Measurements from ENCODE around the gene AQP6. TPM values are rescaled to one million over a fixed set of nuclear protein-coding genes. Genes with fewer than 3 reads are reported as not detected.

The AQP6 gene
- total RNA-seq, 2 donors from 2014 or later = 0.20 TPM; not detected in 1

- no peaks in the 10 kb centered on the region for H3K36me3 ChIP-seq (ENCODE audit: control insufficient read depth, insufficient read depth, low read length)
- 85 to 87% methylated on average over 7 to 14 of the region's 14 CpGs for WGBS, 2 experiments (ENCODE audit: insufficient coverage in 1 of 2, insufficient read length in 1 of 2)
- H3K9ac ChIP-seq (ENCODE audit: extremely low read depth, low read length, poor library complexity, severe bottlenecking) = no peak overlapping the region
- no peak overlapping the region for H3K27ac ChIP-seq (ENCODE audit: low read depth, low read length)
- no peaks in the 10 kb centered on the region for H3K9me3 ChIP-seq (ENCODE audit: control insufficient read depth, low read length)
- no peaks in the 10 kb centered on the region for H3K9me3 Mint-ChIP-seq
- H3K36me3 Mint-ChIP-seq (ENCODE audit: low read depth) = no peaks in the 10 kb centered on the region
- peaks cover 17% of the 10 kb centered on the region for H3K4me1 Mint-ChIP-seq
- peaks cover 76% of the 10 kb centered on the region for H3K27me3 Mint-ChIP-seq (ENCODE audit: insufficient read depth)
- TF ChIP-seq, protein P1, sequence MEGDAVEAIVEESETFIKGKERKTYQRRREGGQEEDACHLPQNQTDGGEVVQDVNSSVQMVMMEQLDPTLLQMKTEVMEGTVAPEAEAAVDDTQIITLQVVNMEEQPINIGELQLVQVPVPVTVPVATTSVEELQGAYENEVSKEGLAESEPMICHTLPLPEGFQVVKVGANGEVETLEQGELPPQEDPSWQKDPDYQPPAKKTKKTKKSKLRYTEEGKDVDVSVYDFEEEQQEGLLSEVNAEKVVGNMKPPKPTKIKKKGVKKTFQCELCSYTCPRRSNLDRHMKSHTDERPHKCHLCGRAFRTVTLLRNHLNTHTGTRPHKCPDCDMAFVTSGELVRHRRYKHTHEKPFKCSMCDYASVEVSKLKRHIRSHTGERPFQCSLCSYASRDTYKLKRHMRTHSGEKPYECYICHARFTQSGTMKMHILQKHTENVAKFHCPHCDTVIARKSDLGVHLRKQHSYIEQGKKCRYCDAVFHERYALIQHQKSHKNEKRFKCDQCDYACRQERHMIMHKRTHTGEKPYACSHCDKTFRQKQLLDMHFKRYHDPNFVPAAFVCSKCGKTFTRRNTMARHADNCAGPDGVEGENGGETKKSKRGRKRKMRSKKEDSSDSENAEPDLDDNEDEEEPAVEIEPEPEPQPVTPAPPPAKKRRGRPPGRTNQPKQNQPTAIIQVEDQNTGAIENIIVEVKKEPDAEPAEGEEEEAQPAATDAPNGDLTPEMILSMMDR (conservative IDR thresholded peaks at IDR 0.05) = no peak
- no peak overlapping the region for H3K4me3 Mint-ChIP-seq
- no peak overlapping the region for H3K27ac Mint-ChIP-seq
- no peak overlapping the region for H3K4me3 ChIP-seq (ENCODE audit: low read length)
- peak; percentile 82 for DNase-seq
- peaks cover 48% of the 10 kb centered on the region for H3K27me3 ChIP-seq (ENCODE audit: control insufficient read depth, insufficient read depth, low read length, poor library complexity, severe bottlenecking)
- H3K4me1 ChIP-seq (ENCODE audit: control insufficient read depth, insufficient read depth, low read length) = peaks cover 6% of the 10 kb centered on the region
Measured at GRCh38 chr12:49942921-49943624, 29.7 kb upstream of the AQP6 start.

DNA sequence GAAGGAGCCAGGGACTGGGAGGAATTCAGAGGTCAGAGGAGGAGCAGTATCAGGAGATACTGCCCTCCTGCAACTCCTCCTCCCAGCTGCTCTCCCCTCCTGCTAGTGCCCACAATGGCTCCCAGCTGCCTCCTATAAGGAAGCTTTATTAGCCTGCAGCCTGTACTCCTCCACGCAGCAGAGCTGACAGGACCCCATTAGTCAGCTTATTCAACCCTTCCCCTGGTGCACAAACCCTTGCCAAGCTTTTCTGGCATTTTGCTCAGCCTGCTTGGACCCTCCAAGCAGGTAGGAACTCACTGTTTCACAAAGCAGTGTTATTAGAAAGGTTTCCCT, 29.2 kb upstream of the AQP6 start:
- WGBS, 2 experiments (ENCODE audit: insufficient coverage in 1 of 2, insufficient read length in 1 of 2) = 88% methylated on average over 1 of the region's 1 CpG; no CpG with 5 or more reads in 1 of the 2 experiments
- TF ChIP-seq, protein P1 (conservative IDR thresholded peaks at IDR 0.05) = no peak
- Histone ChIP-seq H3K4me1 (ENCODE audit: control insufficient read depth, insufficient read depth, low read length) (peaks cover 6% of the 10 kb centered on the region), H3K27ac (ENCODE audit: low read depth, low read length) (no peak overlapping the region), H3K9me3 (ENCODE audit: control insufficient read depth, low read length) (no peaks in the 10 kb centered on the region), H3K36me3 (ENCODE audit: control insufficient read depth, insufficient read depth, low read length) (no peaks in the 10 kb centered on the region), H3K4me3 (ENCODE audit: low read length) (no peak overlapping the region), H3K27me3 (ENCODE audit: control insufficient read depth, insufficient read depth, low read length, poor library complexity, severe bottlenecking) (peaks cover 53% of the 10 kb centered on the region), H3K9ac (ENCODE audit: extremely low read depth, low read length, poor library complexity, severe bottlenecking) (no peak overlapping the region)
- Mint-ChIP-seq H3K27me3 (ENCODE audit: insufficient read depth) (peaks cover 81% of the 10 kb centered on the region), H3K4me1 (peaks cover 17% of the 10 kb centered on the region), H3K4me3 (no peak overlapping the region), H3K9me3 (no peaks in the 10 kb centered on the region), H3K36me3 (ENCODE audit: low read depth) (no peaks in the 10 kb centered on the region), H3K27ac (no peak overlapping the region)
- peak; percentile 47 for DNase-seq

DNA sequence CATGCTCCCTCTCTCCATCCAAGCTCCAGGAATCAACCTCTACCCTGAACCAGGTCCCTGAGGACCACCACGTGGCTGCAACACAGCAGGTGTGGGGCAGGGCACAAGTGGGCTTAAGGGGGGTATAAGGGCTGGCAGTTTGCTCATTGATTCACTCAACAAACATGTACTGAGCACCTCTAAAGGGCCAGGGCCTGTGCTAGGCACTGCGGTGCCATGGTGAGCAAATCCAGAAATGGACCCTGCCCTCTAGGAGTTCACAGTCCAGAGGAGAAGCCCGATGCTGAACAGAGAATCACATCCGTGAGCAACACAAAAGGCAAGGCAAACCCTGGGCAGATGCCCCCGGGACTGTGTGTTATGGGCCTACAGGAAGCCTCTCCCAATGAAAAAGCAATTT, 28.7 kb upstream of the AQP6 start:
- Histone ChIP-seq H3K4me1 (ENCODE audit: control insufficient read depth, insufficient read depth, low read length) (peaks cover 6% of the 10 kb centered on the region), H3K27me3 (ENCODE audit: control insufficient read depth, insufficient read depth, low read length, poor library complexity, severe bottlenecking) (peaks cover 57% of the 10 kb centered on the region), H3K9me3 (ENCODE audit: control insufficient read depth, low read length) (no peaks in the 10 kb centered on the region), H3K9ac (ENCODE audit: extremely low read depth, low read length, poor library complexity, severe bottlenecking) (no peak overlapping the region), H3K27ac (ENCODE audit: low read depth, low read length) (no peak overlapping the region), H3K36me3 (ENCODE audit: control insufficient read depth, insufficient read depth, low read length) (no peaks in the 10 kb centered on the region), H3K4me3 (ENCODE audit: low read length) (no peak overlapping the region)
- Mint-ChIP-seq H3K27ac (no peak overlapping the region), H3K27me3 (ENCODE audit: insufficient read depth) (peaks cover 86% of the 10 kb centered on the region), H3K9me3 (no peaks in the 10 kb centered on the region), H3K36me3 (ENCODE audit: low read depth) (no peaks in the 10 kb centered on the region), H3K4me1 (peaks cover 17% of the 10 kb centered on the region), H3K4me3 (no peak overlapping the region)
- TF ChIP-seq, protein P1 (conservative IDR thresholded peaks at IDR 0.05) = no peak
- DNase-seq = peak; percentile 37
- WGBS, 2 experiments (ENCODE audit: insufficient coverage in 1 of 2, insufficient read length in 1 of 2) = 90 to 96% methylated on average over 3 to 5 of the region's 5 CpGs

Measured in endodermal cell (in vitro differentiated cells).